AG20443 (cell line): Measurements from ENCODE around the gene SPRR3.
A peak's percentile ranks its signal among the peaks of the same experiment; 100 is the strongest.
"Not testable (repeated sequence)": the region's sequence is repeated elsewhere in the genome, so short reads cannot be mapped to it uniquely, and the experiment has no call there.

Experiments used
- DNase-seq: peaks from one replicate; pipeline ENCODE4 v3.0.0; 2012; ENCODE audit warnings: low spot score, mixed read lengths

SPRR3 gene

DNA sequence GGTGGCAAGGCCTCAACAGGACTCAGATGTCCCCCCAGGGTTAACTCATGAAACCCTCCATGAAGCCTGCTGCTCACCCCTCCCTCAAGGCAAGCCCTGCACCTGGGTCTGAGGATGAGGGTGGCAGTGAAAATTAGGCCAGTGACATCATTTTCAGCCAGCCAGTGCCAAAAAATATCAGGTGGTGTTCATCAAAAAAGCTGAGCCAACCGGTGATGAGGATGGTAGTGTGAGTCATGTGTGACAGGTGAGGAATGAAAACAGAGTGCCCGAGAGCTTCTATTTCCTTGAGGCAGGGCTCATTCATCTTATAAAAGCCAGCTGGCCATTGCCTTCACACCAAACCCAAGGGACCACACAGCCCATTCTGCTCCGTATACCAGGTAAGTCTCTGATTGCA, 17.8 kb upstream of the SPRR3 start, which contains the start of gene SPRR1A:
Gene SPRR1A, plus strand, starts transcription at position 339 of the 400 bp plus-strand sequence. CDS start 1,150 bp downstream, outside the sequence.
- DNase-seq, result no peak

DNA sequence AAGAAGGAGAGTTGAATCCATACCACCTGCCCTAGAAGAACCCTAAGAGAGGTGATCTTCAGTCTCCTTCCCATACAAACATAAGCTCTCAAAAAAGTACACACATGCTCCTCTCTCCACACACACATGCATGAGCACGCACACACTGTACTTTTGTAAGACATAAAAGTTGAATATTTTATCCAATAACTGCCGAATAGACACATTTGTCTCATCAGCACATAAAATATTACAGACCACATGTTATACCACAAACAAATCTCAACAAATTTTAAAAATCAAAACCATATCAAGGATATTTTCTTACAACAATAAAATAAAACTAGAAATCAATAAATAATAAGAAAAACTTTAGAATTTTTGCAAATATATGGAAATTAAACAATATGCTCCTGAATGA, 15.0 kb upstream of the SPRR3 start:
- no peak for DNase-seq

DNA sequence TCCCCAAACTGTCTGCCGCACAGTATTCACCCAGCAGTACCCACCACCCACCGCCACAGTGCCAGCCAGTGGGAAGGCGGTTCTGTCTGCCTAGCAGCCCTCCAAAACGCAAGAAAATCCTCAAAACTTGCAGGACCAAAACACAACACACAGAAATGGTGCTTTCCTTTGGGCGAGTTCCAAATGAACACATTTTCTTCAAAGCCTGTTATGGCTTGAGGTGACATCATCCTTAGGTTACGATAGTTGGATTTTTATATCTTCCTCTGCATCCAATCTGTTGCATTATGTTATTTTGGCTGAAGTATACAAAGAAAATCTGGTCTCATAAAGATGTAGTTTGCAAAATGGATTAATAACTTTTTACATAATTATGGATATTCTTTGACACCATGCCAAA, 8.4 kb upstream of the SPRR3 start:
- no peak for DNase-seq

DNA sequence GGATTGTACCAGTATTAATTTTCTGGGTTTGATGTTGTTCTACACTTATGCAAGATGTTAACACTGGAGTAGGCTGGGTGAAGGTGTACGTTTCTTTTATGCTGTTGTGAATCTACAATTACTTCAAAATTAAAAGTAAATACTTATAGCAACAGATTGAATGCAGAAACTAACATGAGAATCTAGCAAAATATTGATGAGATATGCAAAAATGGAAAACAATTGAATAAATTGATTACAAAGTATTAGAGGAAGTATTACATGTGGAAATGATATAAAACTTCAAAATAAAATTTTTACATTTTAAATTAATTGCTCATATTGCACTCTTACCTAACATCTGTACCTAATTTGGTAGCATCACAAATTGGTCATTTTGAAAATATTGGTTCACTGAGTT, 5.7 kb upstream of the SPRR3 start:
- DNase-seq, result no peak

DNA sequence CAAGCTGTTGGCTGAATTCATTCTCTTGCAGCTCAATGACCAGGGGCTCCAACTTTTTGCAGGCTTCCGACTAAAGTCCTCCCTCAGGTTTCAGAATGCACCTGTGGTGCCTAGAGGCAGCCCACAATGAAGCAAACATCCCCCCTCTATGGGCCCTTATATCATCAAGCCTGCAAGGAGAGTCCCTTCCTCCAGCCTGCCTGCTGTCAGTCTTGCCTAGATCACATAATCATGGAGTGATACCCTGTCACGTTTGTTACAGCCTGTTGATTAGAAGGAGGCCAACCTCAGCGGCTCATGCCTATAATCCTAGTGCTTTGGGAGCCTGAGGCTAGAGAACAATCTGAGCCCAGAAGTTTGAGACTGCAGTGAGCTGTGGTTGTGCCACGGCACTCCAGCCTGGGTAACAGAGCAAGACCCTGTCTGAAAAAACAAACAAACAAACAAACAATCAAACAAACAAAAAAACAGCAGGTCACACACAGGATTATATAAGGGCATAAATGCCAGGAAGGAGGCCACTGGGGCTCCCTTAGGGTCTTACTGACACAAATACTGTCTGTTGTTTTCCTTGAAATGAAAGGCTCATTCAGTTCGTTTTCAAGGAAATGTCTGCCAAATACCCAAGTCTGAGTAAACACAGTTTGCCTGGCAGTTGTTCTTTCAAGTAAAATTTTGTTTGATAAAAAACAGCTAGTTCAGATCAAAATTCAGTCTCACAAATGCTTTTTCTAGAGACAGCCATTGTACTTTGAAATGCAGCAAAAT, 4.7 kb upstream of the SPRR3 start:
- no peak for DNase-seq

DNA sequence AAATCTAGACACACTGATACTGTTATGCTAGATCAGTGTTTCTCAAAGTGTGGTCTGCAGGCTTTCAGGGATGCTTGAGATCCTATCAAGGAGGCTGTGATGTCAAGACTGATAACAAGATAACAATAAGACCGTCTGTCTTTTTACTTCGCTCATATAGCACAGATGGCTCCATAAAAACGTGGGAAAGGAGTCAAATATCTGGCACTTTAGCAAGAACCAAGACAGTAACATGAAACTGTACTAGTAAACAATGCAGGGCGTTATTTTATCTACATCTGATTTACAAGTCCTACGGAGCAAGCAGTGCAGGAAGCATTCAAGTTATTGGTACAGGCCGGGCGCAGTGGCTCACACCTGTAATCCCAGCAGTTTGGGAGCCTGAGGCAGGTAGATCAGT, 3.6 kb upstream of the SPRR3 start:
- DNase-seq, result no peak

DNA sequence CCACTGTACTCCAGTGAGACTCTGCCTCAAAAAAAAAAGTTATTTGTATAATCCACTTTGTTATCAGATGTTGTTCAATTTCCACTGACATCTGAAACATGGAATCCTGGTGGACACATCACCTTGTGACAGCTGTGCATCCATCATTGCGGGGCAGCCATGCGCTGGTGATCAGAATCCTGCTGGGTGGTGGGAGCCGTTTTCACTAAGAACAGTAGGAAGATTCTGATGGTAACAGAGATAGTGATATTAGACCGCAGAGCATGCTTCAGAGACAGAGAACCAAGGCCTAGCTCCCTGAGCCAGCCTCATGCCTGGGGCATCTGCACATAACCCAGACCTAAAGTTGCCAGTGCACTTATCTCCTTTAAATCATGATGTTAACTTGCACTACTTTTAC, 3.1 kb upstream of the SPRR3 start:
- no peak for DNase-seq

DNA sequence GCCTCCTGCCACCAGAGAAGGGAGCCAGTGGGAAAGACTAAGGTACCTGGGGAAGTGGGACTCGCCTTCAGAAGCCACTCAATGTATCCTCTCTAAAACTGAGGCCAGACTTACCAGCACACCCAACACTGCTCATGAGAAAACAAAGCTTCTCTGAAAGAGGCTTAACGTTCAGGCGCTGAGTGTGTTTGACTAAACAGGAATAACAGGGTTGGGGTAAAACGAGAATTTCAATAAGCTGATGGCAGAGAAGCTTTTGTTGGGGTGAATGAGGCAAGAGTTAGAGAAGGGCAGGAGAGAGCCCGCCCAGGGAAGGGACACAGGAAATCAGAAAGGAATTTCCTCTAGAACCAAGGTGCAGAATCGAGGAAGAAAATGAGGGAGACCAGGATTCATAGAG, 1.7 kb upstream of the SPRR3 start:
- no peak for DNase-seq

DNA sequence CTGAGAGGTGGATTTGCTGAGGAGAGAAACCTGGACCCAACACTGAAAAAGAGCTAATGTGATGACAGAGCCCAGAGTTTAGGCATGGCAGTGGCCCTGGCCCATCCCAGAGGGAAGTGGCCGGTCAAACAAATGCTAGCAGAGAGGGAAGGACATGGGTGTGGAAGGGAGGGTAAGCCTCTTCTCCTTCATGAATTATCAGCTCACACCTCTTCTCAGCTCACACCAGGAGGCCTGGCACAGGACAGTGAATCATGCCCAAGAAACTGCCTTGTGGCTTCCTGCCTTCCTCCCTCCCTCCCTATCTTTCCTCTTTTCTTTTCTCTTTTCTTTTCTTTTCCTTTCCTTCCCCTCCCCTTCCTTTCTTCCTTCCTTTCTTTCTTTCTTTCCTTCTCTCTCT, 1.3 kb upstream of the SPRR3 start:
- no peak for DNase-seq

DNA sequence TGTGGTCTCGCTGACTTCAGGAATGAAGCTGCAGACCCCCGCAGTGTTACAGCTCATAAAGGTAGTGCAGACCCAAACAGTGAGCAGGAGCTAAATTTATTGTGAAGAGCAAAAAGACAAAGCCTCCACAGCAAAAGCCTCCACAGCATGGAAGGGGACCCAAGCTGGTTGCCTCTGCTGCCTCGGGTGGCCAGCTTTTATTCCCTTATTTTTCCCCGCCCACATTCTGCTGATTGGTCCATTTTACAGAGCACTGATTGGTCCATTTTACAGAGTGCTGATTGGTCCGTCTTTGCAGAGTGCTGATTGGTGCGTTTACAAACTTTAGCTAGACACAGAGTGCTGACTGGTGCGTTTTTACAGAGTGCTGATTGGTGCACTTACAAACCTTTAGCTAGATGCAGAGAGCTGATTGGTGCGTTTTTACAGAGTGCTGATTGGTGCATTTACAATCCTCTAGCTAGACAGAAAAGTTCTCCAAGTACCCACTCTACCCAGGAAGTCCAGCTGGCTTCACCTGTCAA, 9.7 kb downstream of the SPRR3 start:
- not testable (repeated sequence) for DNase-seq

DNA sequence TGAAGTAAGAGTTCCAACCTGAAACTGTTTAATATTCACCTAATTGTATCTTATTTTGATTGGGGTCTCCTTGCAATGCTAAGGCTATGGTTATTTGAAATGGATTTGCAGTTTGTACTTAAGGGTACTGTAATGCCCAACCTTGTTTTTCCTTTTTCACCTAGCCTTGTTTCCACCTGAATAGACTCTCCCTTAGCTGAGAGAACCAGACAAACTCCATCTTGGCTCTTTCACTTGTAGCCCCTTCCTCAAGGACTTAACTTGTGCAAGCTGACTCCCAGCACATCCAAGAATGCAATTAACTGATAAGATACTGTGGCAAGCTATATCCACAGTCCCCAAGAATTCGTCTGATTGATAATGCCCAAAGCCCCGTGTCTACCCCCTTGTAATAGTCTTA, 20.3 kb downstream of the SPRR3 start:
- not testable (repeated sequence) for DNase-seq

DNA sequence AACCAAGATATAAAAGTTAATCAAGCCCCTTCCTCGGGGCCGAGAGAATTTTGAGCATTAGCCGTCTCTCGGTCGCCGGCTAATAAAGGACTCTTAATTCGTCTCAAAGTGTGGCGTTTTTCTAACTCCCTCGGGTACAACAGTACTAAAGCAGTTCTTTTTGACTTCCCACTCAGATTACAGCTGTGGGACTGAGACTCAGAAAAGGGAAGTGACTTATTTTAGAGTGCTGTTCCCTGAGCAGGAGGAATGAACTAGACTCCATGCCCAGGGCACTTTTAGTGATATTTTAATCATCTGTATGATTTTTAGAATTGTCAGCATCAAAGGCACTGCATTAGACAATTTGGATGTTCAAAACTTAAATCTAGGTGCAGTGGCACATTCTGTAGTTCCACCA, 20.8 kb downstream of the SPRR3 start:
- DNase-seq, result not testable (repeated sequence)

DNA sequence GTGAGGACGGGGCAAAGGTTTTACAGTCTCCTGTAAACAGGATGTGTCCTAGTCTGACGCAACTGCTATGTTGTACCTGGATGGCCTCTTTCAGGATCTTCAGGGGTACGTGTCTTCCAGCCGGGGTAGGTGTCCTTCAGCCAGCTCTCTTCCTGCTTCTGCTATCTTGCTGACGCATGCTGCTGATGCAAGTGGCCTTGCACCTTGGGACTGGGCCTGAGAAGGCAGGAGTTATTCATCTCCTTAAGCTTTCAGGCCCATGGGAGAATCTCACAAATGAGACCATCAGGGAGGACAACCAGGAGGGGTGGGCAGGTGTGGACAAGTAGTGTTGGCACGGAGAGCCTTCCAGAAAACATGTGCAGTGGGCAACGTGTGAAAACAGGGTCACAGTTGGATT, 21.6 kb downstream of the SPRR3 start:
- no peak for DNase-seq

DNA sequence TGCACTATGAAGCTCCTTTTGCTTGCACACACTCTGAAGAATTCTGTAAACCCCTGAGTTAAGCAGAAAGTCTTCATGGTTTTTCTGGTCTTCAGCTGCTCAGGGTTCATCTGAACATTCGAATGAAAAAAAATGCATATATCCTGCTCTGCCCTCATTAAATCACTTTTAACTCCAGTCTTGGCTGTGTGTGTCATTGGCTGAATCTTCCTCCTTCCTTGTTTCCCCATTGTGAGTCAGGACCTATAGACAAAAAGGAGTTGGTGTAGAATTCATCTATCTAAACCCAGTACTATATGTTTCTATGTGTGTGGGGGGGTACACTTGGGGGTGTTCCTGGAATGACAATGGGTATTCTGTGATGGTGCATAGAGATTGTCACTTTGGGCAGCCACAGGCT, 22.9 kb downstream of the SPRR3 start:
- DNase-seq, result no peak

DNA sequence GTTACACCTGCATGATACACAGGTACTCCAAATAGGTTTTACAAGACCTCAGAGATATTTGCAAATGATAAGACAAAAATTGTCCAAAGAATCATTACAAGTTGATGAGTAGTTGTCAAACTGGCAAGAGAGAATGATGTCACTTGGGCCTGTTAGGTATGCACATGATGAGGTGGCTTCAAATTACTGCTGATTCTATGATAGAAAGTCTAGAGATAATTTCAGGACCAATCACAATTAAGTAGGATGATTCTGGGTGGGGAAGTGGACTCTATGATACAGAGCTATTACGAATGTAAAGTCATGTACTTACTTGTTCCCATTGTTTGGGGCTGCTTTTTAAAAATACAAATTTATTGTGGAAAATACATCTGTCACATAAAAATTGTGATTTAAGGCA, 24.2 kb downstream of the SPRR3 start:
- no peak for DNase-seq

DNA sequence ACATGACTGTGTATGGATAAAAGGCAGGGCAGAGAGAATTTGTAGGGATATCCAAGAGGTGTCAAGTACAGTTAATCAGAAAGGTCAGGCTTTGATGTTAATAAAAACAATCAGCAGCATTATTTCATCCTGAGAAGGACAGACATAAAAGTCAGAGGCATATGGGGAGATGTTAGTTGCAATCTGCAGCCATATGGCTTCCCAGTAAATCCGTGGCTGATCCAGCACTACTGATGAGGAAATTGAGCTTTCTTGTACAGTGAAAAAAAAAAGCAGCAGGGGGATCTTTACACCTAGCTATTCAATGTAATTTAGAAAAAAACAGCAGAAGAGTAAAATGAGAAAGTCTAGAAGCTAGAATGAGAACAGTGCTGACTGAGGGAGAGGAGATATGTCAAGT, 27.2 kb downstream of the SPRR3 start:
- no peak for DNase-seq

DNA sequence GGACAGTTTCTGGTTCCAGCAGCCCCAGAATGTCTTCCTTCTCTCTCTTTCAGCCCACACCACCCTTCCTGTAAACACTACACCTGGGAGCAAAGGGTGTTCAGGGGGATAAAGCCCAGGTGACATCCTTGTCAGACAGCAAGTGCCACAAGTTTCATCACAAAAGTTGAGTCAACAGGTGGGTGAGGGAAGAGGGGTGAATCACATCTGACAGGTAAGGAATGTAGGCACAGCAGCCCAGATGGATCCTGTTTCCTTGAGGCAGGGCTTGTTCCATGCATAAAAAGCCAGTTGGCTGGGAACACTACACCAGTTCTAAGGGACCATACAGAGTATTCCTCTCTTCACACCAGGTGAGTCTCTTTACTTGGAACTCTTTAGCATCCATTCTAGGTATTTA, 29.3 kb downstream of the SPRR3 start, which contains the start of gene SPRR1B:
Gene SPRR1B, plus strand, starts transcription at position 309 of the 400 bp plus-strand sequence. CDS start 1,143 bp downstream, outside the sequence.
- DNase-seq, result no peak

DNA sequence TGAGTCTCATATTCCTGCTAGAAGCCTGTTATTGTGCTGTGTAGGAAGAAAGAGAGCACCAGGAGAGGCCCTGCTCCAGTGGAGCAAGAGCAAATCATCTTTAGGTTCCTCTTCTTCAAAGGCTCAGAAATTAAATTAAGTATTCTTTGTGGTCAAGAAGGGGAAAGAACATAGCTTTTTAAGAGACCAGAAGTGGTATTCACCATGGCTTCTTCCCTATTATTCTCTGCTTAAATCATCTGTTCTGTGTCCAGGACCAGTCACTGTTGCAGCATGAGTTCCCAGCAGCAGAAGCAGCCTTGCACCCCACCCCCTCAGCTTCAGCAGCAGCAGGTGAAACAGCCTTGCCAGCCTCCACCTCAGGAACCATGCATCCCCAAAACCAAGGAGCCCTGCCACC, 30.5 kb downstream of the SPRR3 start:
- no peak for DNase-seq

DNA sequence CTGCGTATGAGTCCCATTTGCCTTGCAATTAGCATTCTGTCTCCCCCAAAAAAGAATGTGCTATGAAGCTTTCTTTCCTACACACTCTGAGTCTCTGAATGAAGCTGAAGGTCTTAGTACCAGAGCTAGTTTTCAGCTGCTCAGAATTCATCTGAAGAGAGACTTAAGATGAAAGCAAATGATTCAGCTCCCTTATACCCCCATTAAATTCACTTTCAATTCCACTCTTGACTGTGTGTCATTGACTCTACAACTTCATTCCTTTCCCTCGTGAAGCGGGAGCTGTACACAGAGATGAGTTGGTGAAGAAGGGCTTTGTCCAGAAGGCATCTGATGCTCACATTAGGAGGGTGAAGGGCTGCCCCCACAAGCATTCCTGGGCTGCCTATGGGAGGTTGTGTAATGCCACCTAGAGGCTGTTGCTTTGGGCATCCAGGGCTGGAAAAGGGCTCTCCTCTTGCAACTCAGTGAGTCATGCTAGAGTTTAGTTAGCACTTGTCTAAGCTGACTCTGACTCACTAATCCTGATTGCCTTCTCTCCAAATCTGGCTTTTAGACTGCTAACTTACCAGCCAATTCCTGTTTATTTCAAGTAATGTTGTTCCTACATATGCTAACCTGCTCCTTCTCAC, 31.2 kb downstream of the SPRR3 start:
- DNase-seq, result peak; percentile 44

DNA sequence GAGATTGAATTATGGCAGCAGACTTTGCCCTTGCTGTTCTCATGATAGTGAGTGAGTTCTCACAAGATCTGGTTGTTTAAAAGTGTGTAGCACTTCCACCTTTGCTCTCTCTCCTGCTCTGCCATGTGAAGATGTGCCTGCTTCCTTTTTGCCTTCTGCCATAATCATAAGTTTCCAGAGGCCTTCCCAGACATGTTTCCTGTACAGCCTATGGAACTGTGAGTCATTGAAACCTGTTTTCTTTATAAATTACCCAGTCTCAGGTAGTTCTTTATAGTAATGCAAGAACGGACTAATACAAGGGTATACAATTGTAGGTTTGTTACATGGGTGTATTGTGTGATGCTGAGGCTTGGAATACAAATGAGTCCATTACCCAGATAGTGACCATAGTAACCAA, 33.7 kb downstream of the SPRR3 start:
- no peak for DNase-seq

DNA sequence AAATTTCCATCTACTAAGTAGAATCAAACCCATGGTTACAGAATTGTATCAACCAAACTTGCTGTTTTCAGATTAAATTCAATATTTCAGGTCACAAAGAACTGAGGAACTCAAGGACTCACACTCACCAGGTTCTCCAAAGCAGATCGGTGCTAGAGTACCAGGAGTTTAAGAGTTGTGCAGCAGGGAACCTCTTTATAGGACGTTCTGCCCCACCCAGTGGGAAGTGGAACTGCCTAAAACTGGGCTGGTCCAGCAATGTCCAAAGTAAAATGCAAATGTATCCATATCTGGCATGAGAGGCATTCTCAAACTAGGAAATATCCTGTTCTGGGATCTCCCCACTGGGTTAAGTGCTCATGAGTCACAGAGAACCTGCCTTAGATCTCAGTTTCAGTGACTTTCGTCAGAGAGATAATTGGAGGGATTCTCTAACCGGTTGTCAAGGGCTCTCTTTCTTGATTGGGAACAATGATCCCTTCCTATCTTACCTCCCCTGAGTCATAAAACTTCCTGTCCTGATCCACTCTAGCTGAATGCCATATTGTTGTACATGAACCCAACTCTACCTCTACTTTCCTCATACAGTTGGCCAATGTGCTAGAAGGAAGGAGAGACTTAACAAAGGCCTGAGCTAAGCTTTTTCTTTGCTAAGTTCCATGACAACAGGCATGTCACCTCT, 39.5 kb downstream of the SPRR3 start, which contains the start of gene SPRR2D:
Gene SPRR2D, minus strand, starts transcription at position 171 of the 682 bp plus-strand sequence. CDS start 774 bp downstream, outside the sequence.
- DNase-seq, result no peak

DNA sequence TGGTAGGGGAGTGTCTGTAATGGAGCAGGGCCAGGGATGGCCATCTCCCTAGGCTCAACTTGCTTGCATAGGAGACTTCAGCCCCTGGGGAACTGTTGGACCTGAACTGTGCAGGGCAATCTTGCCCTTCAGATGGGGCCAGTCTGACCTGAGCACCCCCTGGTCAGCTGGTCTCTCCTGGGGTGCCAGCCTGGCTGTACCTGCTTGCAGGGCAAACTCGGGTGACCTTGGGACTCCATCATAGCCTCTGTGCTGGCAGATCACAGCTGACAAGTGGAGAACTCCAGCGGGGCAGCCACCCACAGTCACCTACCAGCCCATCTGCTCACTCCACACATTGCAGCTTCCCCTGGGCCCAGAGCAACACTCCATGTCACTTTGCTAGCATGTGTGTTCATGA, 47.7 kb downstream of the SPRR3 start:
- DNase-seq, result no peak
